Spleen (tissue), 7 donors: ENCODE data around the gene GBX2.

Experiments used
- POLR2A ChIP-seq, 3 donors: fragments of 450-650 bp; IDR thresholded peaks; one replicate each; pipeline ENCODE4 v1.5.1; 2017; ENCODE audit warnings: antibody characterized with exemption in 3 of 3, mild to moderate bottlenecking in 1 of 3
- TF ChIP-seq, protein P1 (sequence below), 11 experiments: fragments of 200-600 bp in 7 of 11; fragments of 450-650 bp in 4 of 11; sonication (generic) in 4 of 11; IDR thresholded peaks in 8 of 11; conservative IDR thresholded peaks in 3 of 11; 1 replicate in 7 of 11; 2 replicates in 4 of 11; pipeline versions ENCODE4 v1.4.0 to v1.8.0; 2016 to 2021; ENCODE audit warnings: antibody characterized with exemption in 11 of 11, inconsistent platforms in 4 of 11, mild to moderate bottlenecking in 1 of 11
- donor health status: DM: no; HTN: no; CAD: no; lungs with moderate emphysema.
- donor health status: DM: no; HTN: no; CAD: no.
- donor health status: DM: no; HTN: no; CAD: no.

DNA sequence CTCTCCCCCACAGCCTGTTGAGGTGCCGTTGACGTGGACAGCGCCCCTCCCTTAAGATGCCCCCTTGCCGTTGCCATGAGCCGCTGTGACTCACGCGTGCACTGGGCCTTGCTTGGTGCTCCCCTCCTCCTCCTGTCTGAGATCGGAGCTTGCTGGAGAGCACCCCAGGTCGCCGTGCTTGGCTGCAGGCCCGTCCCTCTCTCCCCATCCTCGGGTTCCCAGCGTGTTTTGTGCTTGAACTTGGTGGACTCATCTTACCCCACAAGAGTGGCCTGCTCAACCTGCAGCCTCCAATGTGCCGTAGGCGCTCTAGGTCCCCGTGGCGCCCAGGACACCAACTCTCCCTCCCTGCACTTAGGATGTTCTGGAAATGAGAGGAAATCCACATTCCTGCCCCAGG is 39.9 kb downstream of the GBX2 start:
- TF ChIP-seq, protein P1, sequence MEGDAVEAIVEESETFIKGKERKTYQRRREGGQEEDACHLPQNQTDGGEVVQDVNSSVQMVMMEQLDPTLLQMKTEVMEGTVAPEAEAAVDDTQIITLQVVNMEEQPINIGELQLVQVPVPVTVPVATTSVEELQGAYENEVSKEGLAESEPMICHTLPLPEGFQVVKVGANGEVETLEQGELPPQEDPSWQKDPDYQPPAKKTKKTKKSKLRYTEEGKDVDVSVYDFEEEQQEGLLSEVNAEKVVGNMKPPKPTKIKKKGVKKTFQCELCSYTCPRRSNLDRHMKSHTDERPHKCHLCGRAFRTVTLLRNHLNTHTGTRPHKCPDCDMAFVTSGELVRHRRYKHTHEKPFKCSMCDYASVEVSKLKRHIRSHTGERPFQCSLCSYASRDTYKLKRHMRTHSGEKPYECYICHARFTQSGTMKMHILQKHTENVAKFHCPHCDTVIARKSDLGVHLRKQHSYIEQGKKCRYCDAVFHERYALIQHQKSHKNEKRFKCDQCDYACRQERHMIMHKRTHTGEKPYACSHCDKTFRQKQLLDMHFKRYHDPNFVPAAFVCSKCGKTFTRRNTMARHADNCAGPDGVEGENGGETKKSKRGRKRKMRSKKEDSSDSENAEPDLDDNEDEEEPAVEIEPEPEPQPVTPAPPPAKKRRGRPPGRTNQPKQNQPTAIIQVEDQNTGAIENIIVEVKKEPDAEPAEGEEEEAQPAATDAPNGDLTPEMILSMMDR (IDR thresholded peaks at IDR 0.05 in 8 of 11, conservative IDR thresholded peaks at IDR 0.05 in 3 of 11): no peak
- no peak for TF ChIP-seq POLR2A (IDR thresholded peaks at IDR 0.05)
